K562 (cell line): ENCODE results near the gene YIPF1. TPM values are rescaled to one million over a fixed set of nuclear protein-coding genes. Genes with fewer than 3 reads are reported as not detected.

ENCODE experiments used
- CBX3 ChIP-seq, 2 experiments: IDR thresholded peaks; 1 replicate in 1 of 2; 2 replicates in 1 of 2; pipeline ENCODE4 v1.6.1; 2012; ENCODE audit warnings: inconsistent platforms in 2 of 2, low read length in 2 of 2, borderline replicate concordance in 1 of 2, control low read depth in 1 of 2
- CGGBP1 ChIP-seq: fragments of 250-450 bp; sonication (Bioruptor Pico); IDR thresholded peaks from 2 replicates; pipeline ENCODE4 v1.9.0; 2021; ENCODE audit warnings: mild to moderate bottlenecking
- CTBP1 ChIP-seq: fragments of 450-650 bp; IDR thresholded peaks from 2 replicates; pipeline ENCODE4 v1.6.1; 2016; ENCODE audit warnings: borderline replicate concordance
- DPF2 ChIP-seq: fragments of 450-650 bp; IDR thresholded peaks from 2 replicates; pipeline ENCODE4 v1.6.1; 2016
- GATAD2B ChIP-seq: fragments of 450-650 bp; IDR thresholded peaks from 2 replicates; pipeline ENCODE4 v1.6.1; 2017; ENCODE audit warnings: mild to moderate bottlenecking, borderline replicate concordance
- HDAC3 ChIP-seq: fragments of 450-650 bp; IDR thresholded peaks from 2 replicates; pipeline ENCODE4 v1.6.1; 2018; ENCODE audit warnings: borderline replicate concordance, mild to moderate bottlenecking, moderate library complexity; ENCODE audit not compliant: partially characterized antibody
- KDM5B ChIP-seq: fragments of 200-600 bp; sonication (generic); IDR thresholded peaks from 2 replicates; pipeline ENCODE4 v1.6.1; 2012; ENCODE audit warnings: low read depth, mild to moderate bottlenecking, moderate library complexity, low read length, control low read depth, inconsistent platforms; ENCODE audit not compliant: insufficient replicate concordance
- MTF1 ChIP-seq: fragments of 250-450 bp; sonication (Bioruptor Pico); IDR thresholded peaks from 2 replicates; pipeline ENCODE4 v1.9.0; 2021; ENCODE audit warnings: moderate library complexity, mild to moderate bottlenecking, inconsistent platforms, borderline replicate concordance
- RBM39 ChIP-seq: fragments of 200-400 bp; formaldehyde crosslinking; optimal IDR thresholded peaks from 2 replicates; pipeline ENCODE3; 2018; ENCODE audit warnings: low read depth, low read length
- XRCC3 ChIP-seq: fragments of 450-650 bp; IDR thresholded peaks from 2 replicates; pipeline ENCODE4 v1.6.1; 2017; ENCODE audit warnings: mild to moderate bottlenecking, moderate library complexity
- ZNF146 ChIP-seq: IDR thresholded peaks from one replicate; pipeline ENCODE4 v1.6.1; 2018; ENCODE audit warnings: missing compliant biosample characterization; ENCODE audit not compliant: unreplicated experiment
- ZNF431 ChIP-seq: sonication (generic); formaldehyde crosslinking; IDR thresholded peaks from 2 replicates; pipeline ENCODE4 v1.8.0; 2022; ENCODE audit warnings: mild to moderate bottlenecking, missing genetic modification reagents
- ZSCAN32 ChIP-seq: fragments of 450-650 bp; formaldehyde crosslinking; IDR thresholded peaks from 2 replicates; pipeline ENCODE4 v1.4.0; 2020; ENCODE audit warnings: mild to moderate bottlenecking, moderate library complexity
- polyA plus RNA-seq, 8 experiments: library from polyadenylated mRNA; depleted of rRNA in 4 of 8; stranded (reverse) in 5 of 8; unstranded in 3 of 8; fragments of >200 nt; fragmentation: Nextera tagmentation in 2 of 8; fragmentation: Illumina TruSeq in 1 of 8; extraction: Ambion mirVana in 2 of 8; extraction: Trizol in 1 of 8; gene quantifications; 2 replicates each; pipeline versions ENCODE4 v1.2.1 to v1.2.3, GENCODE V29; 2011 to 2014; ENCODE audit warnings: inconsistent platforms in 1 of 8, missing spikeins in 1 of 8
- total RNA-seq, 7 experiments: library from RNA; depleted of rRNA in 6 of 7; stranded (reverse); fragments of >200 nt in 6 of 7; fragmentation: Illumina TruSeq in 2 of 7; extraction: Trizol in 2 of 7; gene quantifications; 2 replicates each; pipeline versions ENCODE4 v1.2.1 to v1.2.3, GENCODE V29; 2011 to 2021; ENCODE audit warnings: low replicate concordance in 1 of 7
- TF ChIP-seq, protein P1 (sequence below): sonication (generic); formaldehyde crosslinking; IDR thresholded peaks from 2 replicates; pipeline ENCODE4 v1.8.0; 2023; ENCODE audit warnings: mild to moderate bottlenecking, missing genetic modification reagents
- TF ChIP-seq, protein P2 (sequence below): fragments of 200-800 bp; sonication (Bioruptor generic); IDR thresholded peaks from 2 replicates; pipeline ENCODE4 v1.6.1; 2016; ENCODE audit warnings: missing genetic modification characterization, missing compliant biosample characterization
- TF ChIP-seq, protein P3 (sequence below): fragments of 450-650 bp; IDR thresholded peaks from 2 replicates; pipeline ENCODE4 v1.6.1; 2017; ENCODE audit warnings: antibody characterized with exemption, mild to moderate bottlenecking

YIPF1 gene
- total and polyA plus RNA-seq, 9 of the 15 experiments (the other 6 are each of a cell fraction or from before 2014, with no cell fraction given), result 11.5 to 37.5 (median 19.2) TPM

- TF ChIP-seq, protein P1, sequence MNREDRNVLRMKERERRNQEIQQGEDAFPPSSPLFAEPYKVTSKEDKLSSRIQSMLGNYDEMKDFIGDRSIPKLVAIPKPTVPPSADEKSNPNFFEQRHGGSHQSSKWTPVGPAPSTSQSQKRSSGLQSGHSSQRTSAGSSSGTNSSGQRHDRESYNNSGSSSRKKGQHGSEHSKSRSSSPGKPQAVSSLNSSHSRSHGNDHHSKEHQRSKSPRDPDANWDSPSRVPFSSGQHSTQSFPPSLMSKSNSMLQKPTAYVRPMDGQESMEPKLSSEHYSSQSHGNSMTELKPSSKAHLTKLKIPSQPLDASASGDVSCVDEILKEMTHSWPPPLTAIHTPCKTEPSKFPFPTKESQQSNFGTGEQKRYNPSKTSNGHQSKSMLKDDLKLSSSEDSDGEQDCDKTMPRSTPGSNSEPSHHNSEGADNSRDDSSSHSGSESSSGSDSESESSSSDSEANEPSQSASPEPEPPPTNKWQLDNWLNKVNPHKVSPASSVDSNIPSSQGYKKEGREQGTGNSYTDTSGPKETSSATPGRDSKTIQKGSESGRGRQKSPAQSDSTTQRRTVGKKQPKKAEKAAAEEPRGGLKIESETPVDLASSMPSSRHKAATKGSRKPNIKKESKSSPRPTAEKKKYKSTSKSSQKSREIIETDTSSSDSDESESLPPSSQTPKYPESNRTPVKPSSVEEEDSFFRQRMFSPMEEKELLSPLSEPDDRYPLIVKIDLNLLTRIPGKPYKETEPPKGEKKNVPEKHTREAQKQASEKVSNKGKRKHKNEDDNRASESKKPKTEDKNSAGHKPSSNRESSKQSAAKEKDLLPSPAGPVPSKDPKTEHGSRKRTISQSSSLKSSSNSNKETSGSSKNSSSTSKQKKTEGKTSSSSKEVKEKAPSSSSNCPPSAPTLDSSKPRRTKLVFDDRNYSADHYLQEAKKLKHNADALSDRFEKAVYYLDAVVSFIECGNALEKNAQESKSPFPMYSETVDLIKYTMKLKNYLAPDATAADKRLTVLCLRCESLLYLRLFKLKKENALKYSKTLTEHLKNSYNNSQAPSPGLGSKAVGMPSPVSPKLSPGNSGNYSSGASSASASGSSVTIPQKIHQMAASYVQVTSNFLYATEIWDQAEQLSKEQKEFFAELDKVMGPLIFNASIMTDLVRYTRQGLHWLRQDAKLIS, result no peak
- no peak for TF ChIP-seq XRCC3
- TF ChIP-seq ZNF146 (CRISPR knock-in tag), result no peak
- no peak for TF ChIP-seq RBM39
- no peak for TF ChIP-seq ZSCAN32
- TF ChIP-seq GATAD2B, result no peak
- TF ChIP-seq CBX3 (IDR thresholded peaks at IDR 0.05; ENCODE audit: borderline replicate concordance in 1 of 2, low read length in 2 of 2), result no peak
- no peak for TF ChIP-seq MTF1 (CRISPR knock-in tag)
- 0 out of 2 replicates have a peak, but pooled peaks have one; percentile 15 for TF ChIP-seq DPF2
- TF ChIP-seq CTBP1, result 0 out of 2 replicates have a peak, but pooled peaks have one; percentile 34
- TF ChIP-seq, protein P2, sequence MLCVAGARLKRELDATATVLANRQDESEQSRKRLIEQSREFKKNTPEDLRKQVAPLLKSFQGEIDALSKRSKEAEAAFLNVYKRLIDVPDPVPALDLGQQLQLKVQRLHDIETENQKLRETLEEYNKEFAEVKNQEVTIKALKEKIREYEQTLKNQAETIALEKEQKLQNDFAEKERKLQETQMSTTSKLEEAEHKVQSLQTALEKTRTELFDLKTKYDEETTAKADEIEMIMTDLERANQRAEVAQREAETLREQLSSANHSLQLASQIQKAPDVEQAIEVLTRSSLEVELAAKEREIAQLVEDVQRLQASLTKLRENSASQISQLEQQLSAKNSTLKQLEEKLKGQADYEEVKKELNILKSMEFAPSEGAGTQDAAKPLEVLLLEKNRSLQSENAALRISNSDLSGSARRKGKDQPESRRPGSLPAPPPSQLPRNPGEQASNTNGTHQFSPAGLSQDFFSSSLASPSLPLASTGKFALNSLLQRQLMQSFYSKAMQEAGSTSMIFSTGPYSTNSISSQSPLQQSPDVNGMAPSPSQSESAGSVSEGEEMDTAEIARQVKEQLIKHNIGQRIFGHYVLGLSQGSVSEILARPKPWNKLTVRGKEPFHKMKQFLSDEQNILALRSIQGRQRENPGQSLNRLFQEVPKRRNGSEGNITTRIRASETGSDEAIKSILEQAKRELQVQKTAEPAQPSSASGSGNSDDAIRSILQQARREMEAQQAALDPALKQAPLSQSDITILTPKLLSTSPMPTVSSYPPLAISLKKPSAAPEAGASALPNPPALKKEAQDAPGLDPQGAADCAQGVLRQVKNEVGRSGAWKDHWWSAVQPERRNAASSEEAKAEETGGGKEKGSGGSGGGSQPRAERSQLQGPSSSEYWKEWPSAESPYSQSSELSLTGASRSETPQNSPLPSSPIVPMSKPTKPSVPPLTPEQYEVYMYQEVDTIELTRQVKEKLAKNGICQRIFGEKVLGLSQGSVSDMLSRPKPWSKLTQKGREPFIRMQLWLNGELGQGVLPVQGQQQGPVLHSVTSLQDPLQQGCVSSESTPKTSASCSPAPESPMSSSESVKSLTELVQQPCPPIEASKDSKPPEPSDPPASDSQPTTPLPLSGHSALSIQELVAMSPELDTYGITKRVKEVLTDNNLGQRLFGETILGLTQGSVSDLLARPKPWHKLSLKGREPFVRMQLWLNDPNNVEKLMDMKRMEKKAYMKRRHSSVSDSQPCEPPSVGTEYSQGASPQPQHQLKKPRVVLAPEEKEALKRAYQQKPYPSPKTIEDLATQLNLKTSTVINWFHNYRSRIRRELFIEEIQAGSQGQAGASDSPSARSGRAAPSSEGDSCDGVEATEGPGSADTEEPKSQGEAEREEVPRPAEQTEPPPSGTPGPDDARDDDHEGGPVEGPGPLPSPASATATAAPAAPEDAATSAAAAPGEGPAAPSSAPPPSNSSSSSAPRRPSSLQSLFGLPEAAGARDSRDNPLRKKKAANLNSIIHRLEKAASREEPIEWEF (CRISPR knock-in tag), result peak; percentile 92
- no peak for TF ChIP-seq CGGBP1 (CRISPR knock-in tag)
- no peak for TF ChIP-seq HDAC3
- TF ChIP-seq KDM5B, result no peak
- TF ChIP-seq, protein P3, sequence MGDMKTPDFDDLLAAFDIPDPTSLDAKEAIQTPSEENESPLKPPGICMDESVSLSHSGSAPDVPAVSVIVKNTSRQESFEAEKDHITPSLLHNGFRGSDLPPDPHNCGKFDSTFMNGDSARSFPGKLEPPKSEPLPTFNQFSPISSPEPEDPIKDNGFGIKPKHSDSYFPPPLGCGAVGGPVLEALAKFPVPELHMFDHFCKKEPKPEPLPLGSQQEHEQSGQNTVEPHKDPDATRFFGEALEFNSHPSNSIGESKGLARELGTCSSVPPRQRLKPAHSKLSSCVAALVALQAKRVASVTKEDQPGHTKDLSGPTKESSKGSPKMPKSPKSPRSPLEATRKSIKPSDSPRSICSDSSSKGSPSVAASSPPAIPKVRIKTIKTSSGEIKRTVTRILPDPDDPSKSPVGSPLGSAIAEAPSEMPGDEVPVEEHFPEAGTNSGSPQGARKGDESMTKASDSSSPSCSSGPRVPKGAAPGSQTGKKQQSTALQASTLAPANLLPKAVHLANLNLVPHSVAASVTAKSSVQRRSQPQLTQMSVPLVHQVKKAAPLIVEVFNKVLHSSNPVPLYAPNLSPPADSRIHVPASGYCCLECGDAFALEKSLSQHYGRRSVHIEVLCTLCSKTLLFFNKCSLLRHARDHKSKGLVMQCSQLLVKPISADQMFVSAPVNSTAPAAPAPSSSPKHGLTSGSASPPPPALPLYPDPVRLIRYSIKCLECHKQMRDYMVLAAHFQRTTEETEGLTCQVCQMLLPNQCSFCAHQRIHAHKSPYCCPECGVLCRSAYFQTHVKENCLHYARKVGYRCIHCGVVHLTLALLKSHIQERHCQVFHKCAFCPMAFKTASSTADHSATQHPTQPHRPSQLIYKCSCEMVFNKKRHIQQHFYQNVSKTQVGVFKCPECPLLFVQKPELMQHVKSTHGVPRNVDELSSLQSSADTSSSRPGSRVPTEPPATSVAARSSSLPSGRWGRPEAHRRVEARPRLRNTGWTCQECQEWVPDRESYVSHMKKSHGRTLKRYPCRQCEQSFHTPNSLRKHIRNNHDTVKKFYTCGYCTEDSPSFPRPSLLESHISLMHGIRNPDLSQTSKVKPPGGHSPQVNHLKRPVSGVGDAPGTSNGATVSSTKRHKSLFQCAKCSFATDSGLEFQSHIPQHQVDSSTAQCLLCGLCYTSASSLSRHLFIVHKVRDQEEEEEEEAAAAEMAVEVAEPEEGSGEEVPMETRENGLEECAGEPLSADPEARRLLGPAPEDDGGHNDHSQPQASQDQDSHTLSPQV, result no peak; the same call in 1 of the 2 replicates
- TF ChIP-seq ZNF431 (CRISPR knock-in tag), result no peak
Measured at GRCh38 chr1:53838654-53838974, 51.0 kb downstream of the YIPF1 start (continued).
